22Rv1 (cell line): Measurements from ENCODE around the gene ZRANB2.

Source experiments
- CTCF ChIP-seq: fragments of 450-650 bp; IDR thresholded peaks from 2 replicates; pipeline ENCODE4 v1.5.1; 2017; ENCODE audit warnings: mild to moderate bottlenecking
- ZFX ChIP-seq: fragments of 450-650 bp; IDR thresholded peaks from 2 replicates; pipeline ENCODE4 v1.6.1; 2017; ENCODE audit warnings: antibody characterized with exemption, borderline replicate concordance

- TF ChIP-seq CTCF (no peak), ZFX (no peak)
Observed at GRCh38 chr1:71106658-71107322, 26.0 kb upstream of the ZRANB2 start.
